GM12878 (cell line): Measurements from ENCODE around the gene DDIT4. TPM values are rescaled to one million over a fixed set of nuclear protein-coding genes. Genes with fewer than 3 reads are reported as not detected.

ENCODE experiments used
- ATAC-seq: fragments of 200-7000 bp; cut with Tn5 transposase; 3 replicates; pipeline ENCODE4 v1.9.1; 2020; ENCODE audit warnings: mild to moderate bottlenecking, moderate library complexity
- BruUV-seq: library from RNA; stranded (reverse); fragments of 400-500 nt; replicated peaks from 2 replicates; lab custom pipeline; 2021; lab: Mats Ljungman, UMichigan
- CTCF ChIA-PET: fragments of 300-600 bp; sonication (Branson Sonifier 250); formaldehyde crosslinking; extraction: SDS; loops from one replicate; lab custom pipeline; 2021; ENCODE audit warnings: inconsistent platforms; lab: Yijun Ruan, JAX
- POLR2A ChIA-PET: fragments of 350-600 bp; formaldehyde crosslinking; extraction: SDS; loops from one replicate; lab custom pipeline; 2021; ENCODE audit warnings: inconsistent platforms; lab: Charles Lee
- RAD21 ChIA-PET: fragments of 300-600 bp; sonication (Branson Sonifier 250); formaldehyde crosslinking; loops from one replicate; lab custom pipeline; 2023; ENCODE audit warnings: antibody characterized with exemption; ENCODE audit not compliant: unreplicated experiment; lab: Charles Lee
- SMC1A ChIA-PET: fragments of 300-600 bp; sonication (Branson Sonifier 250); formaldehyde crosslinking; loops from one replicate; lab custom pipeline; 2023; ENCODE audit not compliant: unreplicated experiment, uncharacterized antibody; lab: Charles Lee
- DNase-seq: peaks from one replicate; pipeline ENCODE4 v3.0.0-alpha.2; 2011; ENCODE audit warnings: low read depth, low spot score
- FAIRE-seq: peaks from 3 replicates; lab custom pipeline; 2011; peaks lifted over from hg19 to GRCh38; lab: Jason Lieb, UNC
- H2AFZ ChIP-seq: 2 replicates; pipeline ENCODE4 v1.6.0; 2011; ENCODE audit warnings: low read depth, low read length, control low read depth; ENCODE audit not compliant: control insufficient read depth
- H3K27ac ChIP-seq: 2 replicates; pipeline ENCODE4 v1.5.1; 2011; ENCODE audit warnings: control low read depth; ENCODE audit not compliant: control insufficient read depth, insufficient read depth
- H3K27me3 ChIP-seq, 2 experiments: replicated peaks in 1 of 2; 2 replicates each; pipeline versions ENCODE4 v1.6.0 to v1.6.1; 2011; ENCODE audit warnings: low read length in 1 of 2; ENCODE audit not compliant: control insufficient read depth in 2 of 2, insufficient read depth in 2 of 2
- H3K36me3 ChIP-seq, 2 experiments: 2 replicates each; pipeline ENCODE4 v1.5.1; 2011; ENCODE audit warnings: low read length in 1 of 2; ENCODE audit not compliant: control insufficient read depth in 2 of 2, insufficient read depth in 2 of 2
- H3K4me1 ChIP-seq: 2 replicates; pipeline ENCODE4 v1.6.1; 2011; ENCODE audit warnings: mild to moderate bottlenecking, low read length, moderate library complexity, mixed read lengths; ENCODE audit not compliant: control insufficient read depth, insufficient read depth
- H3K4me2 ChIP-seq: 2 replicates; pipeline ENCODE4 v1.6.0; 2011; ENCODE audit warnings: control low read depth; ENCODE audit not compliant: control insufficient read depth, insufficient read depth
- H3K4me3 ChIP-seq: fragments of 200-600 bp; sonication (generic); 2 replicates; pipeline ENCODE4 v1.5.1; 2016
- H3K79me2 ChIP-seq: 2 replicates; pipeline ENCODE4 v1.6.0; 2011; ENCODE audit warnings: low read length; ENCODE audit not compliant: control insufficient read depth, insufficient read depth
- H3K9ac ChIP-seq: 2 replicates; pipeline ENCODE4 v1.8.0; 2011; ENCODE audit warnings: low read length, control low read depth, mixed read lengths; ENCODE audit not compliant: control insufficient read depth, insufficient read depth
- H3K9me3 ChIP-seq: replicated peaks from 3 replicates; pipeline ENCODE4 v1.5.1; 2011; ENCODE audit warnings: mild to moderate bottlenecking, low read length; ENCODE audit not compliant: control insufficient read depth, insufficient read depth
- H4K20me1 ChIP-seq: 2 replicates; pipeline ENCODE4 v1.6.0; 2011; ENCODE audit not compliant: control insufficient read depth, insufficient read depth
- ASH2L ChIP-seq: fragments of 300-600, 200-600 bp; sonication (generic); IDR thresholded peaks from 2 replicates; pipeline ENCODE4 v1.6.1; 2017; ENCODE audit warnings: low read depth, mild to moderate bottlenecking, borderline replicate concordance
- ATF2 ChIP-seq: IDR thresholded peaks from 2 replicates; pipeline ENCODE4 v1.6.1; 2012; ENCODE audit warnings: low read length, inconsistent platforms
- BACH1 ChIP-seq: fragments of 450-650 bp; IDR thresholded peaks from 2 replicates; pipeline ENCODE4 v1.6.1; 2017; ENCODE audit warnings: mild to moderate bottlenecking, borderline replicate concordance
- BMI1 ChIP-seq: fragments of 450-650 bp; IDR thresholded peaks from 2 replicates; pipeline ENCODE4 v1.6.1; 2016; ENCODE audit warnings: mild to moderate bottlenecking, moderate library complexity, borderline replicate concordance
- CBFB ChIP-seq: IDR thresholded peaks from 2 replicates; pipeline ENCODE4 v1.6.1; 2016; ENCODE audit warnings: antibody characterized with exemption, low read depth
- CHD2 ChIP-seq: IDR thresholded peaks from 2 replicates; pipeline ENCODE4 v1.6.1; 2011; ENCODE audit warnings: low read depth, low read length, improper control_type of control experiment, borderline replicate concordance
- E2F8 ChIP-seq: fragments of 450-650 bp; IDR thresholded peaks from 2 replicates; pipeline ENCODE4 v1.6.1; 2018; ENCODE audit warnings: mild to moderate bottlenecking, low read depth, moderate library complexity; ENCODE audit not compliant: partially characterized antibody
- E4F1 ChIP-seq: fragments of 450-650 bp; IDR thresholded peaks from 2 replicates; pipeline ENCODE4 v1.6.1; 2018; ENCODE audit warnings: borderline replicate concordance, mild to moderate bottlenecking; ENCODE audit not compliant: partially characterized antibody
- LARP7 ChIP-seq: fragments of 450-650 bp; IDR thresholded peaks from 2 replicates; pipeline ENCODE4 v1.6.1; 2017; ENCODE audit warnings: mild to moderate bottlenecking
- MYB ChIP-seq: fragments of 150-350 bp; IDR thresholded peaks from 2 replicates; pipeline ENCODE4 v1.6.1; 2014; ENCODE audit warnings: mild to moderate bottlenecking, low read depth, low read length, borderline replicate concordance
- PAX5 ChIP-seq: IDR thresholded peaks from 2 replicates; pipeline ENCODE4 v1.6.1; 2011; ENCODE audit warnings: low read depth, low read length, borderline replicate concordance
- RELB ChIP-seq: fragments of 450-650 bp; IDR thresholded peaks from 2 replicates; pipeline ENCODE4 v1.6.1; 2017; ENCODE audit warnings: low read depth, mild to moderate bottlenecking, moderate library complexity
- SMAD5 ChIP-seq: IDR thresholded peaks from 2 replicates; pipeline ENCODE4 v1.6.1; 2016; ENCODE audit warnings: antibody characterized with exemption, low read depth
- STAT1 ChIP-seq: fragments of 450-650 bp; conservative IDR thresholded peaks from 2 replicates; pipeline ENCODE4 v1.6.1; 2014; ENCODE audit warnings: antibody characterized with exemption, mild to moderate bottlenecking
- ZBED1 ChIP-seq: IDR thresholded peaks from 2 replicates; pipeline ENCODE4 v1.6.1; 2016; ENCODE audit warnings: borderline replicate concordance
- ZNF384 ChIP-seq: IDR thresholded peaks from 2 replicates; pipeline ENCODE4 v1.6.1; 2012; ENCODE audit warnings: low read depth, mild to moderate bottlenecking, low read length, improper control_type of control experiment, borderline replicate concordance
- WGBS: methylation state at CpG from one replicate; pipeline ENCODE4 v1.1.6; 2016; ENCODE audit warnings: low lambda C conversion rate; ENCODE audit not compliant: insufficient replicate concordance, insufficient coverage; ENCODE audit errors: missing lambda C conversion rate; 5-methylcytosine and 5-hydroxymethylcytosine counted together
- in situ Hi-C: fragments of 300-500 bp; cut with MboI; formaldehyde crosslinking; loops from 9 replicates; pipeline ENCODE4 v1.14.3; 2018; ENCODE audit warnings: mixed read lengths
- intact Hi-C: fragments of 100-400 bp; cut with micrococcal nuclease; formaldehyde crosslinking; loops from one replicate; pipeline ENCODE4 v1.14.2; 2022; ENCODE audit not compliant: unreplicated experiment
- polyA plus RNA-seq, 11 experiments: library from polyadenylated mRNA; depleted of rRNA in 4 of 11; unstranded in 6 of 11; stranded (reverse) in 5 of 11; fragments of >200 nt; fragmentation: Nextera tagmentation in 4 of 11; fragmentation: Illumina TruSeq in 1 of 11; extraction: Ambion mirVana in 4 of 11; extraction: Trizol in 1 of 11; gene quantifications; 1 replicate in 1 of 11; 2 replicates in 10 of 11; pipeline versions ENCODE4 v1.2.1 to v1.2.3, GENCODE V29; 2011 to 2016; ENCODE audit warnings: inconsistent platforms in 2 of 11, missing spikeins in 2 of 11, low read depth in 1 of 11
- total RNA-seq, 4 experiments: library from RNA; depleted of rRNA in 3 of 4; stranded (reverse); fragments of >200 nt in 3 of 4; fragmentation: Illumina TruSeq in 1 of 4; extraction: Trizol in 1 of 4; gene quantifications; 2 replicates each; pipeline versions ENCODE4 v1.2.1 to v1.2.3, GENCODE V29; 2013 to 2021

DDIT4 gene
- total and polyA plus RNA-seq, 10 of the 15 experiments (the other 5 are each of a cell fraction or from before 2014, with no cell fraction given): 2.1 to 277 (median 183) TPM

GRCh38 chr10:72276013-72276387 is 2.3 kb downstream of the DDIT4 start:
- intact Hi-C loops (no loop called here), in situ Hi-C loops (no loop called here)
- Histone ChIP-seq H3K9ac (peak overlapping the region; percentile 93), H3K27ac (peak overlapping the region; percentile 67), H2AFZ (no peak overlapping the region), H3K4me1 (peaks cover 12% of the 10 kb centered on the region), H3K9me3 (no peaks in the 10 kb centered on the region), H4K20me1 (peaks cover 12% of the 10 kb centered on the region), H3K4me2 (peak overlapping the region; percentile 62), H3K36me3 (peaks cover 2 to 8% of the 10 kb centered on the region in 2 experiments), H3K27me3 (no peaks in the 10 kb centered on the region), H3K4me3 (peak overlapping the region; percentile 92), H3K79me2 (peaks cover 39% of the 10 kb centered on the region)
- ChIA-PET POLR2A (interaction anchor here (1.2 to 13.9 kb wide), 13 partner anchors 8 to 60 kb away, joined by 5 to 267 read pairs (median 33); partner anchors contain the start of genes ANAPC16 and ASCC1), SMC1A (interaction anchor here (1.0 to 12.9 kb wide), 16 partner anchors 8 to 150 kb away, joined by 3 to 275 read pairs (median 12); partner anchors contain the start of genes ANAPC16 and ASCC1), RAD21 (interaction anchor here (1.2 to 7.8 kb wide), 13 partner anchors 17 to 150 kb away, joined by 3 to 200 read pairs (median 10); no protein-coding TSS in a partner anchor), CTCF (interaction anchor here (0.6 to 11.3 kb wide), 16 partner anchors 8 to 227 kb away, joined by 3 to 275 read pairs (median 10); no protein-coding TSS in a partner anchor)
- DNase-seq: no peak
- no peak for ATAC-seq
- 14% methylated on average over 4 of the region's 4 CpGs for WGBS
- FAIRE-seq: no peak
- no TSS peak for BruUV-seq
- TF ChIP-seq RELB (no peak), ZNF384 (no peak), ATF2 (peak; percentile 44; the same call in 1 of the 2 replicates), CBFB (no peak), E4F1 (no peak), SMAD5 (no peak), LARP7 (peak; percentile 13; the same call in 1 of the 2 replicates), MYB (no peak), PAX5 (peak; percentile 37; the same call in 1 of the 2 replicates), E2F8 (no peak), BMI1 (no peak), ZBED1 (no peak), BACH1 (peak; percentile 27; the same call in 1 of the 2 replicates), CHD2 (no peak), ASH2L (no peak), STAT1 (no peak)
